IMR-90 (cell line): ENCODE measurements around the gene SUGCT. TPM values are rescaled to one million over a fixed set of nuclear protein-coding genes. Genes with fewer than 3 reads are reported as not detected.
A peak's percentile ranks its signal among the peaks of the same experiment; 100 is the strongest.

Source experiments
- ATAC-seq: fragments of 200-7000 bp; cut with Tn5 transposase; 2 replicates; pipeline ENCODE4 v1.9.1; 2020; ENCODE audit warnings: low read depth, mild to moderate bottlenecking, moderate library complexity
- BruUV-seq: library from RNA; stranded (reverse); fragments of 400-500 nt; replicated peaks from 2 replicates; lab custom pipeline; 2021; lab: Mats Ljungman, UMichigan
- CTCF ChIA-PET: fragments of 300-600 bp; formaldehyde crosslinking; extraction: SDS; loops from one replicate; lab custom pipeline; 2021; ENCODE audit warnings: antibody characterized with exemption; lab: Yijun Ruan, JAX
- POLR2A ChIA-PET: fragments of 300-600 bp; sonication (Branson Sonifier 250); formaldehyde crosslinking; loops from one replicate; lab custom pipeline; 2022; ENCODE audit warnings: antibody characterized with exemption; ENCODE audit not compliant: unreplicated experiment; lab: Charles Lee
- DNase-seq: peaks from one replicate; pipeline ENCODE4 v3.0.0; 2013
- H2AFZ ChIP-seq: replicated peaks from 2 replicates; pipeline ENCODE3; 2013; ENCODE audit warnings: low read length, mild to moderate bottlenecking; ENCODE audit not compliant: poor library complexity
- H2AK5ac ChIP-seq: 2 replicates; pipeline ENCODE4 v1.6.1; 2013; ENCODE audit warnings: low read depth, low read length, inconsistent platforms
- H2AK9ac ChIP-seq: replicated peaks from 2 replicates; pipeline ENCODE3; 2013; ENCODE audit warnings: mild to moderate bottlenecking, low read depth, low read length, moderate library complexity; ENCODE audit not compliant: poor library complexity
- H2BK120ac ChIP-seq: 2 replicates; pipeline ENCODE4 v1.6.1; 2013; ENCODE audit warnings: low read depth, low read length, inconsistent platforms
- H2BK15ac ChIP-seq: 3 replicates; pipeline ENCODE4 v1.6.1; 2013; ENCODE audit warnings: low read depth, low read length, inconsistent platforms
- H2BK20ac ChIP-seq: 2 replicates; pipeline ENCODE4 v1.6.1; 2013; ENCODE audit warnings: low read depth, mild to moderate bottlenecking, inconsistent platforms, low read length, moderate library complexity
- H2BK5ac ChIP-seq: 2 replicates; pipeline ENCODE4 v1.6.1; 2013; ENCODE audit warnings: mild to moderate bottlenecking, low read depth, low read length, inconsistent platforms; ENCODE audit not compliant: poor library complexity, severe bottlenecking
- H3K14ac ChIP-seq: replicated peaks from 2 replicates; pipeline ENCODE4 v1.6.1; 2013; ENCODE audit warnings: low read depth, low read length, inconsistent platforms
- H3K18ac ChIP-seq: 2 replicates; pipeline ENCODE4 v1.6.1; 2013; ENCODE audit warnings: low read depth, low read length, control low read depth
- H3K23ac ChIP-seq: 2 replicates; pipeline ENCODE4 v1.6.1; 2013; ENCODE audit warnings: low read depth, low read length, inconsistent platforms
- H3K27ac ChIP-seq: 2 replicates; pipeline ENCODE4 v1.5.1; 2013; ENCODE audit warnings: mild to moderate bottlenecking, control low read depth, low read length; ENCODE audit not compliant: insufficient read depth
- H3K27me3 ChIP-seq: 2 replicates; pipeline ENCODE4 v1.6.1; 2013; ENCODE audit warnings: low read length; ENCODE audit not compliant: control insufficient read depth, insufficient read depth
- H3K36me3 ChIP-seq: 2 replicates; pipeline ENCODE4 v1.6.1; 2013; ENCODE audit warnings: low read length, mixed read lengths; ENCODE audit not compliant: control insufficient read depth, insufficient read depth
- H3K4ac ChIP-seq: 2 replicates; pipeline ENCODE4 v1.6.1; 2013; ENCODE audit warnings: low read depth, low read length, inconsistent platforms
- H3K4me1 ChIP-seq: 2 replicates; pipeline ENCODE4 v1.6.1; 2013; ENCODE audit warnings: low read length, mixed read lengths; ENCODE audit not compliant: control insufficient read depth, insufficient read depth
- H3K4me2 ChIP-seq: 2 replicates; pipeline ENCODE4 v1.6.1; 2013; ENCODE audit warnings: low read depth, mild to moderate bottlenecking, control low read depth, low read length, moderate library complexity
- H3K4me3 ChIP-seq: 2 replicates; pipeline ENCODE4 v1.5.1; 2013; ENCODE audit warnings: low read depth, mild to moderate bottlenecking, control low read depth, low read length, moderate library complexity; ENCODE audit not compliant: insufficient read depth
- H3K56ac ChIP-seq: 2 replicates; pipeline ENCODE4 v1.6.1; 2013; ENCODE audit warnings: low read length, inconsistent platforms; ENCODE audit not compliant: insufficient read depth; ENCODE audit errors: extremely low read depth
- H3K79me1 ChIP-seq, 2 experiments: 2 replicates each; pipeline ENCODE4 v1.6.1; 2013; ENCODE audit warnings: low read length in 2 of 2, inconsistent platforms in 1 of 2, low read depth in 1 of 2
- H3K9ac ChIP-seq: 2 replicates; pipeline ENCODE4 v1.6.1; 2013; ENCODE audit warnings: low read depth, low read length, control low read depth
- H3K9me1 ChIP-seq: 2 replicates; pipeline ENCODE4 v1.6.1; 2013; ENCODE audit warnings: low read length, inconsistent platforms; ENCODE audit not compliant: insufficient read depth
- H3K9me3 ChIP-seq: 2 replicates; pipeline ENCODE4 v1.6.1; 2013; ENCODE audit warnings: low read length; ENCODE audit not compliant: control insufficient read depth, insufficient read depth
- H4K20me1 ChIP-seq: 2 replicates; pipeline ENCODE4 v1.6.1; 2013; ENCODE audit warnings: low read length, inconsistent platforms; ENCODE audit not compliant: insufficient read depth
- H4K5ac ChIP-seq: 2 replicates; pipeline ENCODE4 v1.6.1; 2013; ENCODE audit warnings: mild to moderate bottlenecking, low read depth, low read length, control low read depth
- H4K8ac ChIP-seq, 2 experiments: 2 replicates each; pipeline ENCODE4 v1.6.1; 2013; ENCODE audit warnings: low read depth in 2 of 2, low read length in 2 of 2, control low read depth in 1 of 2, inconsistent platforms in 1 of 2
- H4K91ac ChIP-seq: 2 replicates; pipeline ENCODE4 v1.6.1; 2013; ENCODE audit warnings: low read depth, low read length, inconsistent platforms; ENCODE audit not compliant: insufficient read depth
- CEBPB ChIP-seq: IDR thresholded peaks from 2 replicates; pipeline ENCODE4 v1.6.1; 2012; ENCODE audit warnings: low read depth, low read length, improper control_type of control experiment
- ELK1 ChIP-seq: fragments of 150-350 bp; IDR thresholded peaks from 2 replicates; pipeline ENCODE4 v1.6.1; 2016; ENCODE audit warnings: low read depth, mild to moderate bottlenecking, low read length, moderate library complexity, borderline replicate concordance
- FOS ChIP-seq: fragments of 150-350 bp; IDR thresholded peaks from 2 replicates; pipeline ENCODE4 v1.6.1; 2016; ENCODE audit warnings: low read depth, low read length
- MAZ ChIP-seq: IDR thresholded peaks from 2 replicates; pipeline ENCODE4 v1.6.1; 2012; ENCODE audit warnings: low read depth, mild to moderate bottlenecking, low read length, improper control_type of control experiment, moderate library complexity, borderline replicate concordance
- POLR2A ChIP-seq: IDR thresholded peaks from 2 replicates; pipeline ENCODE4 v1.6.1; 2012; ENCODE audit warnings: mild to moderate bottlenecking, low read depth, low read length
- RAD21 ChIP-seq: IDR thresholded peaks from 2 replicates; pipeline ENCODE4 v1.6.1; 2012; ENCODE audit warnings: low read length, improper control_type of control experiment
- RCOR1 ChIP-seq: IDR thresholded peaks from 2 replicates; pipeline ENCODE4 v1.6.1; 2012; ENCODE audit warnings: mild to moderate bottlenecking, low read length, improper control_type of control experiment; ENCODE audit not compliant: insufficient replicate concordance
- USF2 ChIP-seq: fragments of 150-350 bp; IDR thresholded peaks from 2 replicates; pipeline ENCODE4 v1.6.1; 2017; ENCODE audit warnings: mild to moderate bottlenecking, antibody characterized with exemption, low read length, low read depth
- WGBS, 2 experiments: methylation state at CpG; one replicate each; pipeline versions ENCODE4 v1.1.5 to v1.1.7; 2013; ENCODE audit warnings: missing lambda C conversion rate in 2 of 2; ENCODE audit not compliant: insufficient read length in 1 of 2; ENCODE audit errors: extremely low coverage in 2 of 2; 5-methylcytosine and 5-hydroxymethylcytosine counted together
- dilution Hi-C: fragments of 300-500 bp; cut with HindIII; formaldehyde crosslinking; loops from one replicate; pipeline ENCODE4 v1.14.3; 2018; ENCODE audit warnings: low sequenced_read_pairs; ENCODE audit not compliant: unreplicated experiment
- in situ Hi-C: fragments of 300-500 bp; cut with MboI; formaldehyde crosslinking; loops from 3 replicates; pipeline ENCODE4 v1.14.3; 2019; ENCODE audit warnings: low sequenced_read_pairs, inconsistent platforms, mixed read lengths
- intact Hi-C: fragments of 100-400 bp; cut with micrococcal nuclease; formaldehyde crosslinking; loops from 2 replicates; pipeline ENCODE4 v1.10.0; 2022
- polyA plus RNA-seq, 3 experiments: library from polyadenylated mRNA; depleted of rRNA; stranded (reverse); fragments of >200 nt; gene quantifications; 2 replicates each; pipeline ENCODE4 v1.2.3, GENCODE V29; 2012; ENCODE audit warnings: low replicate concordance in 1 of 3
- total RNA-seq: library from RNA; depleted of rRNA; stranded (reverse); fragments of >200 nt; gene quantifications from 2 replicates; pipeline ENCODE4 v1.2.3, GENCODE V29; 2012
- TF ChIP-seq, protein P1 (sequence below): conservative IDR thresholded peaks from 2 replicates; pipeline ENCODE4 v1.5.1; 2012; ENCODE audit warnings: mild to moderate bottlenecking, low read depth, low read length, improper control_type of control experiment

Gene SUGCT
- total and polyA plus RNA-seq, 2 of the 4 experiments (the other 2 are of a cell fraction) = 5.9 to 8.3 TPM

- Histone ChIP-seq H3K23ac (no peak overlapping the region), H3K14ac (no peak overlapping the region), H3K36me3 (no peaks in the 10 kb centered on the region; the same call in 1 of the 2 replicates), H3K56ac (no peak overlapping the region), H2AK5ac (no peak overlapping the region), H2AK9ac (no peak overlapping the region), H3K9me1 (no peaks in the 10 kb centered on the region), H2BK120ac (no peak overlapping the region), H3K4ac (no peak overlapping the region), H3K4me3 (no peak overlapping the region), H2BK5ac (no peak overlapping the region), H2AFZ (no peak overlapping the region), H2BK20ac (no peak overlapping the region), H4K20me1 (no peaks in the 10 kb centered on the region), H3K27me3 (no peaks in the 10 kb centered on the region), H2BK15ac (no peak overlapping the region), H4K5ac (no peak overlapping the region), H4K91ac (no peak overlapping the region), H3K4me2 (no peak overlapping the region), H3K9ac (no peak overlapping the region), H3K27ac (no peak overlapping the region), H4K8ac (no peak overlapping the region), H3K18ac (no peak overlapping the region), H3K4me1 (no peaks in the 10 kb centered on the region), H3K79me1 (no peaks in the 10 kb centered on the region), H3K9me3 (no peaks in the 10 kb centered on the region; the same call in 1 of the 2 replicates)
- no TSS peak for BruUV-seq
- ChIA-PET POLR2A (no interaction called here), CTCF (interaction anchor here (1.0 kb wide), 1 partner anchor 9 kb away, joined by 3 read pairs; no protein-coding TSS in a partner anchor)
- WGBS, 2 experiments = no CpG with 5 or more reads among the region's 6 CpGs
- in situ Hi-C loops = no loop called here
- dilution Hi-C loops = no loop called here
- intact Hi-C loops = no loop called here
- TF ChIP-seq RCOR1 (no peak), ELK1 (no peak), FOS (no peak), MAZ (no peak), POLR2A (no peak), RAD21 (0 out of 2 replicates have a peak, but pooled peaks have one; percentile 8), CEBPB (no peak), USF2 (no peak)
- TF ChIP-seq, protein P1, sequence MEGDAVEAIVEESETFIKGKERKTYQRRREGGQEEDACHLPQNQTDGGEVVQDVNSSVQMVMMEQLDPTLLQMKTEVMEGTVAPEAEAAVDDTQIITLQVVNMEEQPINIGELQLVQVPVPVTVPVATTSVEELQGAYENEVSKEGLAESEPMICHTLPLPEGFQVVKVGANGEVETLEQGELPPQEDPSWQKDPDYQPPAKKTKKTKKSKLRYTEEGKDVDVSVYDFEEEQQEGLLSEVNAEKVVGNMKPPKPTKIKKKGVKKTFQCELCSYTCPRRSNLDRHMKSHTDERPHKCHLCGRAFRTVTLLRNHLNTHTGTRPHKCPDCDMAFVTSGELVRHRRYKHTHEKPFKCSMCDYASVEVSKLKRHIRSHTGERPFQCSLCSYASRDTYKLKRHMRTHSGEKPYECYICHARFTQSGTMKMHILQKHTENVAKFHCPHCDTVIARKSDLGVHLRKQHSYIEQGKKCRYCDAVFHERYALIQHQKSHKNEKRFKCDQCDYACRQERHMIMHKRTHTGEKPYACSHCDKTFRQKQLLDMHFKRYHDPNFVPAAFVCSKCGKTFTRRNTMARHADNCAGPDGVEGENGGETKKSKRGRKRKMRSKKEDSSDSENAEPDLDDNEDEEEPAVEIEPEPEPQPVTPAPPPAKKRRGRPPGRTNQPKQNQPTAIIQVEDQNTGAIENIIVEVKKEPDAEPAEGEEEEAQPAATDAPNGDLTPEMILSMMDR = peak; percentile 23; the same call in 1 of the 2 replicates
- DNase-seq (no peak), ATAC-seq (no peak)
Observed at GRCh38 chr7:40507166-40507565, 372.4 kb downstream of the SUGCT start.
